ENCODE data around the gene TMCO2.

The TMCO2 gene

DNA sequence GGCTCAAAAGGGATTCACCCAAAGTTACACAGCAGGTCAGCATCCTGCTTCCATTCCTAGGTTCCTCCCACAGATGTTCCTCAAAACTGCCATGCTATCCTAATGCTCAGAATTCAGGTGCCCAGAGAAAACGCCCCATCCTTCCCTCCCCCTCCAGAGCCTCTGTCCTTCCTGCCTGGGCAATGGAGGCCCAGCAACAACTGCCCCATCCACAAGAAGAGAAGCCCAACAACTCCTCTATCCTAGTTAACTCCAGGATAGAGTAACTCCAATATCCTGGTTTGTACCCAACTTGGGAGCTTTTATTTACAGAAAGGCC is 52.5 kb downstream of the TMCO2 start:
- no peak overlapping the region for H3K4me3 ChIP-seq (replicated peaks; ENCODE audit: low read depth, low read length)
- TF ChIP-seq, protein P1, sequence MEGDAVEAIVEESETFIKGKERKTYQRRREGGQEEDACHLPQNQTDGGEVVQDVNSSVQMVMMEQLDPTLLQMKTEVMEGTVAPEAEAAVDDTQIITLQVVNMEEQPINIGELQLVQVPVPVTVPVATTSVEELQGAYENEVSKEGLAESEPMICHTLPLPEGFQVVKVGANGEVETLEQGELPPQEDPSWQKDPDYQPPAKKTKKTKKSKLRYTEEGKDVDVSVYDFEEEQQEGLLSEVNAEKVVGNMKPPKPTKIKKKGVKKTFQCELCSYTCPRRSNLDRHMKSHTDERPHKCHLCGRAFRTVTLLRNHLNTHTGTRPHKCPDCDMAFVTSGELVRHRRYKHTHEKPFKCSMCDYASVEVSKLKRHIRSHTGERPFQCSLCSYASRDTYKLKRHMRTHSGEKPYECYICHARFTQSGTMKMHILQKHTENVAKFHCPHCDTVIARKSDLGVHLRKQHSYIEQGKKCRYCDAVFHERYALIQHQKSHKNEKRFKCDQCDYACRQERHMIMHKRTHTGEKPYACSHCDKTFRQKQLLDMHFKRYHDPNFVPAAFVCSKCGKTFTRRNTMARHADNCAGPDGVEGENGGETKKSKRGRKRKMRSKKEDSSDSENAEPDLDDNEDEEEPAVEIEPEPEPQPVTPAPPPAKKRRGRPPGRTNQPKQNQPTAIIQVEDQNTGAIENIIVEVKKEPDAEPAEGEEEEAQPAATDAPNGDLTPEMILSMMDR (IDR thresholded peaks at IDR 0.05; ENCODE audit: low read depth, low read length, missing control alignments) = no peak
- no peak for DNase-seq (ENCODE audit: extremely low read depth, low read depth)

DNA sequence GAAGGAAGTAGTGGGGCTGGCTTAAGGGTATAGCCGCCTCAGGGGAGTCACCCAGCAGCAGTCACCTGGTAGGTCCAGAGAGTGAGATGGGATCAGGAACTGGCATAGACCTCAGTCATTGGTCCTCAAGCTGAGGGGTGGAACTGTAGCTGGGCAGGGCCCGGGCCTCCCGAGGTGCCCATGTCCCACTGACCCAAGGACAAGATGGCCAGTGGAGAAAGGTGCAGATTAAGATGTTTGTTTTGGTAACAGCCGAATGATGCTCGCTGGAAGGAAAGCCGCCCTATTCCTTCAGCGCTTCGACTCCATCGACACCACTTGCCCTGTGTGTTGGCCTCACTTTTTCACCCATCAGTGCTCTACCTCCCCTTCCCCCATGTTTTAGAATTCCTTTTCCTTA is 52.9 kb downstream of the TMCO2 start:
- TF ChIP-seq, protein P1 (IDR thresholded peaks at IDR 0.05; ENCODE audit: low read depth, low read length, missing control alignments) = no peak
- no peak overlapping the region for H3K4me3 ChIP-seq (replicated peaks; ENCODE audit: low read depth, low read length)
- DNase-seq (ENCODE audit: extremely low read depth, low read depth) = no peak

DNA sequence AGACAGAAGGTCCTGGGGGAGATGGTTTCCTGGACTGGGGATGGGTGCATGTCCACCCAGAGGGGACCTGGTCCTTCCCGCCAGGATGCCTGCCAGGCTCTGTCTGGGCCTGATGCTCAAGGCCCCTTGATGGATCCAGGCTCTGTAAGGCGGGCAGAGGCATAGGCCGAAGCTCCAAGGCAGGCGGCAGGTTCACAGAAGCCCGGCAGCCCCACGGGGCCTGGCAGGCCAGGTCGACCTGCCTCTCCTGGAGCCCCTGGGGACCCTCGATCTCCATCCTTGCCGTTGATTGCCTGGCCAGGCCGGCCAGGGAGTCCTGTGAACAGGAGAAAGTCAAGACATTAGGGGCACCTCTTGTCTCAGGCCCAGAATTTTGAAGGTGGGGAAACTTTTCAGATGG is 53.3 kb downstream of the TMCO2 start:
- no peak for DNase-seq (ENCODE audit: extremely low read depth, low read depth)
- TF ChIP-seq, protein P1 (IDR thresholded peaks at IDR 0.05; ENCODE audit: low read depth, low read length, missing control alignments) = no peak
- H3K4me3 ChIP-seq (replicated peaks; ENCODE audit: low read depth, low read length) = no peak overlapping the region
